WTC11 (cell line): ENCODE measurements around the gene HSPH1.

Experiments
- AFF4 ChIP-seq: sonication (generic); formaldehyde crosslinking; IDR thresholded peaks from 2 replicates; pipeline ENCODE4 v1.8.1; 2023; ENCODE audit warnings: mild to moderate bottlenecking, missing genetic modification reagents, borderline replicate concordance
- CTCF ChIP-seq: fragments of 200-600 bp; IDR thresholded peaks from 2 replicates; pipeline ENCODE4 v1.8.0; 2022; ENCODE audit warnings: antibody characterized with exemption
- E2F1 ChIP-seq: sonication (generic); formaldehyde crosslinking; IDR thresholded peaks from 2 replicates; pipeline ENCODE4 v1.8.0; 2022; ENCODE audit warnings: mild to moderate bottlenecking, missing genetic modification reagents
- FOXJ3 ChIP-seq: sonication (generic); formaldehyde crosslinking; IDR thresholded peaks from 2 replicates; pipeline ENCODE4 v1.9.0; 2021; ENCODE audit warnings: missing genetic modification reagents, mild to moderate bottlenecking, borderline replicate concordance
- FOXP4 ChIP-seq: sonication (generic); formaldehyde crosslinking; IDR thresholded peaks from 2 replicates; pipeline ENCODE4 v1.8.0; 2022; ENCODE audit warnings: mild to moderate bottlenecking, missing genetic modification reagents
- MXD4 ChIP-seq: fragments of 250-450 bp; sonication (Bioruptor Pico); IDR thresholded peaks from 2 replicates; pipeline ENCODE4 v1.8.0; 2021; ENCODE audit warnings: mild to moderate bottlenecking, moderate library complexity, borderline replicate concordance
- NFYB ChIP-seq: sonication (generic); formaldehyde crosslinking; conservative IDR thresholded peaks from 2 replicates; pipeline ENCODE4 v1.8.0; 2022; ENCODE audit warnings: low read depth, missing genetic modification reagents
- RORB ChIP-seq: fragments of 250-450 bp; sonication (Bioruptor Pico); IDR thresholded peaks from 2 replicates; pipeline ENCODE4 v1.9.0; 2021; ENCODE audit warnings: mild to moderate bottlenecking
- SP1 ChIP-seq: sonication (generic); formaldehyde crosslinking; conservative IDR thresholded peaks from 2 replicates; pipeline ENCODE4 v1.8.1; 2022; ENCODE audit warnings: missing genetic modification reagents
- TEAD4 ChIP-seq: sonication (generic); formaldehyde crosslinking; IDR thresholded peaks from 2 replicates; pipeline ENCODE4 v1.8.0; 2022; ENCODE audit warnings: mild to moderate bottlenecking, missing genetic modification reagents
- USF2 ChIP-seq: sonication (generic); formaldehyde crosslinking; IDR thresholded peaks from 2 replicates; pipeline ENCODE4 v1.8.1; 2023; ENCODE audit warnings: mild to moderate bottlenecking, missing genetic modification reagents, moderate library complexity
- ZNF138 ChIP-seq: sonication (generic); formaldehyde crosslinking; conservative IDR thresholded peaks from 2 replicates; pipeline ENCODE4 v1.8.1; 2022; ENCODE audit warnings: mild to moderate bottlenecking, moderate library complexity, missing genetic modification reagents
- ZNF396 ChIP-seq: fragments of 250-450 bp; sonication (Bioruptor Pico); IDR thresholded peaks from 2 replicates; pipeline ENCODE4 v1.8.0; 2021; ENCODE audit warnings: mild to moderate bottlenecking, moderate library complexity, borderline replicate concordance
- ZNF671 ChIP-seq: fragments of 250-450 bp; sonication (Bioruptor Pico); IDR thresholded peaks from 2 replicates; pipeline ENCODE4 v1.8.0; 2021; ENCODE audit warnings: mild to moderate bottlenecking

- TF ChIP-seq CTCF, result no peak
- TF ChIP-seq NFYB (CRISPR knock-in tag), result no peak
- TF ChIP-seq ZNF138, result no peak
- TF ChIP-seq AFF4 (CRISPR knock-in tag), result no peak
- TF ChIP-seq MXD4, result no peak
- no peak for TF ChIP-seq FOXP4 (CRISPR knock-in tag)
- TF ChIP-seq ZNF396 (CRISPR knock-in tag), result no peak
- TF ChIP-seq E2F1 (CRISPR knock-in tag), result no peak
- TF ChIP-seq SP1 (CRISPR knock-in tag), result no peak
- no peak for TF ChIP-seq ZNF671 (CRISPR knock-in tag)
- TF ChIP-seq FOXJ3 (CRISPR knock-in tag), result no peak
- no peak for TF ChIP-seq USF2 (CRISPR knock-in tag)
- no peak for TF ChIP-seq RORB
- no peak for TF ChIP-seq TEAD4 (CRISPR knock-in tag)
Measured at GRCh38 chr13:31114641-31115040, 47.1 kb downstream of the HSPH1 start.
